Gastrocnemius medialis (tissue), 4 donors: ENCODE data around the gene CYTH4.

Experiments
- CTCF ChIP-seq, 5 experiments: fragments of 450-650 bp in 3 of 5; fragments of 200-600 bp in 2 of 5; sonication (generic) in 2 of 5; IDR thresholded peaks in 4 of 5; conservative IDR thresholded peaks in 1 of 5; 1 replicate in 4 of 5; 2 replicates in 1 of 5; pipeline ENCODE4 v1.5.1; 2016 to 2019; ENCODE audit warnings: antibody characterized with exemption in 5 of 5, mild to moderate bottlenecking in 3 of 5, moderate library complexity in 3 of 5
- POLR2A ChIP-seq, 2 donors: fragments of 450-650 bp; IDR thresholded peaks; one replicate each; pipeline ENCODE4 v1.6.1; 2017; ENCODE audit warnings: antibody characterized with exemption in 2 of 2, mild to moderate bottlenecking in 2 of 2, moderate library complexity in 2 of 2

GRCh38 chr22:37342065-37342464 is 59.8 kb downstream of the CYTH4 start:
- TF ChIP-seq POLR2A (IDR thresholded peaks at IDR 0.05) (no peak), CTCF (IDR thresholded peaks at IDR 0.05 in 4 of 5, conservative IDR thresholded peaks at IDR 0.05 in 1 of 5) (no peak)
